OCI-LY3 (cell line): ENCODE data around the gene PPP3R1.

Experiments used
- CTCF ChIP-seq: fragments of 200-600, 300-600 bp; sonication (generic); IDR thresholded peaks from 2 replicates; pipeline ENCODE4 v1.5.1; 2014; ENCODE audit warnings: antibody characterized with exemption, low read length, low read depth
- EZH2phosphoT487 ChIP-seq: fragments of 200-600 bp; shearing (Covaris generic); IDR thresholded peaks from 2 replicates; pipeline ENCODE4 v1.6.1; 2018; ENCODE audit warnings: antibody characterized with exemption, mixed run types, low read depth

GRCh38 chr2:68246396-68246795, 5.9 kb downstream of the PPP3R1 start:
- TF ChIP-seq EZH2phosphoT487: no peak
- no peak for TF ChIP-seq CTCF
